Endodermal cell (in vitro differentiated cells): ENCODE measurements around the gene CBR3. TPM values are rescaled to one million over a fixed set of nuclear protein-coding genes. Genes with fewer than 3 reads are reported as not detected.

Source experiments
- DNase-seq: peaks from one replicate; pipeline ENCODE4 v3.0.0-alpha.2; 2017
- H3K27ac ChIP-seq: 2 replicates; pipeline ENCODE4 v1.5.1; 2013; ENCODE audit warnings: mild to moderate bottlenecking, low read depth, low read length, moderate library complexity
- H3K27me3 ChIP-seq: 2 replicates; pipeline ENCODE4 v1.6.1; 2013; ENCODE audit warnings: mild to moderate bottlenecking, low read length, moderate library complexity; ENCODE audit not compliant: insufficient read depth, control insufficient read depth, poor library complexity, severe bottlenecking
- H3K36me3 ChIP-seq: 2 replicates; pipeline ENCODE4 v1.7.0; 2013; ENCODE audit warnings: mild to moderate bottlenecking, low read length, moderate library complexity; ENCODE audit not compliant: control insufficient read depth, insufficient read depth
- H3K4me1 ChIP-seq: one replicate; pipeline ENCODE4 v1.7.0; 2013; ENCODE audit warnings: low read length; ENCODE audit not compliant: control insufficient read depth, insufficient read depth
- H3K4me3 ChIP-seq: 2 replicates; pipeline ENCODE4 v1.5.1; 2013; ENCODE audit warnings: mild to moderate bottlenecking, low read length, moderate library complexity
- H3K9ac ChIP-seq: 2 replicates; pipeline ENCODE4 v1.6.1; 2013; ENCODE audit warnings: mild to moderate bottlenecking, low read length, moderate library complexity; ENCODE audit not compliant: poor library complexity, severe bottlenecking; ENCODE audit errors: extremely low read depth
- H3K9me3 ChIP-seq: 2 replicates; pipeline ENCODE4 v1.6.1; 2013; ENCODE audit warnings: mild to moderate bottlenecking, low read length, moderate library complexity; ENCODE audit not compliant: control insufficient read depth
- H3K27ac Mint-ChIP-seq: 2 replicates; pipeline ENCODE4 v1.8.0; 2020; ENCODE audit warnings: mixed read lengths
- H3K27me3 Mint-ChIP-seq: 2 replicates; pipeline ENCODE4 v1.8.0; 2021; ENCODE audit warnings: mild to moderate bottlenecking, mixed read lengths; ENCODE audit not compliant: insufficient read depth
- H3K36me3 Mint-ChIP-seq: 2 replicates; pipeline ENCODE4 v1.8.0; 2020; ENCODE audit warnings: low read depth, mixed read lengths
- H3K4me1 Mint-ChIP-seq: 2 replicates; pipeline ENCODE4 v1.8.0; 2020; ENCODE audit warnings: mixed read lengths
- H3K4me3 Mint-ChIP-seq: 2 replicates; pipeline ENCODE4 v1.8.0; 2020; ENCODE audit warnings: mild to moderate bottlenecking, moderate library complexity, mixed read lengths
- H3K9me3 Mint-ChIP-seq: 2 replicates; pipeline ENCODE4 v1.8.0; 2020; ENCODE audit warnings: mild to moderate bottlenecking, mixed read lengths
- CTCF ChIP-seq: fragments of 200-600 bp; sonication (generic); conservative IDR thresholded peaks from 2 replicates; pipeline ENCODE4 v1.5.0; 2021; ENCODE audit warnings: antibody characterized with exemption, mild to moderate bottlenecking
- WGBS, 2 experiments: methylation state at CpG; one replicate each; pipeline versions ENCODE4 v1.1.5 to v1.1.7; 2013; ENCODE audit warnings: missing lambda C conversion rate in 2 of 2, mixed read lengths in 1 of 2; ENCODE audit not compliant: insufficient coverage in 1 of 2, insufficient read length in 1 of 2; 5-methylcytosine and 5-hydroxymethylcytosine counted together
- long read RNA-seq, 4 experiments: library from polyadenylated mRNA in 2 of 4; library from RNA in 1 of 4; library from capped mRNA in 1 of 4; stranded (forward) in 3 of 4; unstranded in 1 of 4; transcript quantifications; one replicate each; pipeline ENCODE4 v2.0.0, GENCODE V29; 2020 to 2021; ENCODE audit warnings: inconsistent platforms in 1 of 4
- polyA plus RNA-seq, 2 experiments: library from polyadenylated mRNA; stranded (reverse); fragments of 50-300 nt; gene quantifications; one replicate each; pipeline ENCODE4 v1.2.3, GENCODE V29; 2013
- total RNA-seq, 2 donors: library from RNA; stranded (reverse); fragmentation: NEBNext Ultra II Directional in 1 of 2; extraction: Animal tissue kit (Norgen Biotek cat#: 25700) in 1 of 2; gene quantifications; 2 replicates in 1 of 2; 3 replicates in 1 of 2; pipeline ENCODE4 v1.2.1, GENCODE V29; 2021

The CBR3 gene
- not detected for total RNA-seq
- polyA plus RNA-seq (2013, experiment 1 of 2): 0.32 TPM
- 0.37 TPM for polyA plus RNA-seq (2013, experiment 2 of 2)
- long read RNA-seq, experiment 1: 0 reads
- long read RNA-seq, experiment 2: 0 reads
- long read RNA-seq, experiment 3: 0 reads
- long read RNA-seq, experiment 4: 0 reads

DNA sequence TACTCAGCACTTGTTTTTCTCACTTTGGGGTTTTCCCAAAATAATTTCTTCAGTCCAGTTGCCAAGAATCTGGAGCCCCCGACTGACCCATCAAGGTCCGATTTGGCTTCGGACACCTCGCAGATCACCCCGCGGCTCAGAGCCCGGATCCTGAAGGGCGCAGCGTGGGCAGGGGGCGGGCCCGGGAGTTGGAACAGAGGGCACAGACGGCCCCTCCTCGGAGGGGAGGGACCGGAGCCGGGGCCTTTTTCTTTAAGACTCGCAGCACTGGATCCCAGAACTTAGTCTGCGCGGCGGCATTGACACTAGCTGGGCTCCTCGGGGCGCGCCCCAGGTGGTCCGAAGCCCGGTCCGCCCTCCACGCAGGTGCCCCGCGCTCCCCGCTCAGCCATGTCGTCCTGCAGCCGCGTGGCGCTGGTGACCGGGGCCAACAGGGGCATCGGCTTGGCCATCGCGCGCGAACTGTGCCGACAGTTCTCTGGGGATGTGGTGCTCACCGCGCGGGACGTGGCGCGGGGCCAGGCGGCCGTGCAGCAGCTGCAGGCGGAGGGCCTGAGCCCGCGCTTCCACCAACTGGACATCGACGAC is at the start of gene CBR3:
CBR3 (plus strand) TSS at position 277 of the 588 bp plus-strand sequence; CDS start at position 391, 114 bp downstream.
- Mint-ChIP-seq H3K27me3 (peaks cover 76% of the 10 kb centered on the region), H3K9me3 (no peaks in the 10 kb centered on the region), H3K4me1 (peaks cover 11% of the 10 kb centered on the region), H3K36me3 (no peaks in the 10 kb centered on the region), H3K27ac (no peak within 1 kb of the TSS), H3K4me3 (peak within 1 kb of the TSS; percentile 51)
- H3K9me3 ChIP-seq: no peaks in the 10 kb centered on the region
- 1 to 2% methylated on average over 38 to 53 of the region's 53 CpGs for whole genome bisulfite sequencing, 2 experiments
- H3K4me3 ChIP-seq: peak within 1 kb of the TSS; percentile 74
- no peak within 1 kb of the TSS for H3K27ac ChIP-seq
- TF ChIP-seq CTCF: no peak
- H3K36me3 ChIP-seq: no peaks in the 10 kb centered on the region
- peaks cover 68% of the 10 kb centered on the region for H3K27me3 ChIP-seq
- no peaks in the 10 kb centered on the region for H3K4me1 ChIP-seq
- no peak within 1 kb of the TSS for H3K9ac ChIP-seq
- peak; percentile 55 for DNase-seq

DNA sequence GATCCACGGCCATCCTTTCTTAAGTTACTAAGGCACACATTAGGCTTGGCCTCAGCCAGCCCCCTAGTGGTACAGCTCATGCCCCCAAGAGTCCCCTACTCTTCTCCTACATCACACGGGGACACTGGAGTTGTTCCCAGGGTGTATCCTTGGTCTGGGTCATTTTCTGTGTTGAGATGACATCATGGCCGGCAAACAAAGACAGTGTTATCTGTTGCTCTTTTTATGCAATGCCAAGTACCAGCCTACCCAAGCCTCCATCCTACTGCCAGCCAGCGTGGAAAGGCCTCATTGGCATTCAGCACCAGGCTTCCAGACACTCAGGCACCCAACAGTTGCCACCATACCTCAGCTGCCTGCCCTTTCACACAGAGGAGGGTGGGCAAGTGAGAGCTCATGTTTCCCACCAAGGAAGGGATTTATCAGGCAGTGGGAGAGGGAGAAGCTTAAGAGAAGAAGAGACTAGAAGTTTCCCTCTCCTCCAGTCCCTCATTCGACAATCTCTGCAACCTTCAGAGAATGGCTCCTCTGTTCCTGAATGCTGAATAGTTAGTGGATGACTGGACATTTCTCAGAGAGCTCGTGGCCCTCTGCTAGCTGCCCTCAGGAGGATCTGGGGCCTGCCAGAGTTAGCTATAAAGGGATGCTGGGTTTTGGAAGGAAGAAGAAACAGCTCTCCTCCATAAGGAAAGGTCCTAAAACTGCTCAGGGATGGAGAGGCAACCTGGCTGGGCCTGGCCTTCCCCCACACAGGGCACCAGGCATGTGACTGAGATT is 47.3 kb upstream of the CBR3 start:
- 71 to 86% methylated on average over 3 to 6 of the region's 6 CpGs for WGBS, 2 experiments
- H3K4me1 Mint-ChIP-seq: peaks cover 3% of the 10 kb centered on the region
- no peak overlapping the region for H3K9ac ChIP-seq

DNA sequence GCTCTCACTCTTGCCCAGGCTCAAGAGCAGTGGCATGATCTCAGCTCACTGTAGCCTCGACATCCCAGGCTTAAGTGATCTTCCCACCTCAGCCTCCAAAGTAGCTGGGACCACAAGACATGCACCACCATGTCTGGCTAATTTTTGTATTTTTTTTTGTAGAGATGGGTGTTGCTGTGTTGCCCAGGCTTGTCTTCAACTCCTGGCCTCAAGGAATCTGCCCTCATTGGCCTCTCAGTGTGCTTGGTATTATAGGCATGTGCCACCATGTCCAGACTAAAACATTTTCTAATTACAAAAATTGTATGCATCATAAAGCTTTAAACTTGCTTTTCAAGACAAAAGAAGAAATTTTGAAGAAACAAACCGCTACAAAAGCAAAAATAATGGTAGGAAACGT is 44.9 kb upstream of the CBR3 start:
- Histone ChIP-seq H3K27ac (no peak overlapping the region), H3K4me1 (no peaks in the 10 kb centered on the region), H3K9ac (no peak overlapping the region), H3K9me3 (peaks cover 26% of the 10 kb centered on the region), H3K27me3 (no peaks in the 10 kb centered on the region), H3K36me3 (no peaks in the 10 kb centered on the region), H3K4me3 (no peak overlapping the region)
- no peak overlapping the region for H3K27ac Mint-ChIP-seq
- TF ChIP-seq CTCF: no peak
- H3K4me1 Mint-ChIP-seq: peaks cover 3% of the 10 kb centered on the region
- H3K4me3 Mint-ChIP-seq: no peak overlapping the region
- no peak for DNase-seq
- peaks cover 31% of the 10 kb centered on the region for H3K9me3 Mint-ChIP-seq
- 86 to 92% methylated on average over 1 to 3 of the region's 3 CpGs for WGBS, 2 experiments
- peaks cover 6% of the 10 kb centered on the region for H3K36me3 Mint-ChIP-seq
- peaks cover 2% of the 10 kb centered on the region for H3K27me3 Mint-ChIP-seq

More for the DNA sequence above, 47.3 kb upstream of the CBR3 start:
- H3K9me3 ChIP-seq: peaks cover 2% of the 10 kb centered on the region
- Mint-ChIP-seq H3K27me3 (no peaks in the 10 kb centered on the region), H3K27ac (no peak overlapping the region), H3K9me3 (peaks cover 7% of the 10 kb centered on the region), H3K36me3 (no peaks in the 10 kb centered on the region), H3K4me3 (no peak overlapping the region)
- no peak overlapping the region for H3K27ac ChIP-seq
- H3K4me3 ChIP-seq: no peak overlapping the region
- TF ChIP-seq CTCF: peak; percentile 78
- H3K36me3 ChIP-seq: no peaks in the 10 kb centered on the region
- H3K4me1 ChIP-seq: no peaks in the 10 kb centered on the region
- peak; percentile 63 for DNase-seq
- no peaks in the 10 kb centered on the region for H3K27me3 ChIP-seq
